NOMO-1 treated with dmso at 0.1 percent for 144 hours (cell line): Measurements from ENCODE around the gene DCAF4.
"Not testable (repeated sequence)": the region's sequence is repeated elsewhere in the genome, so short reads cannot be mapped to it uniquely, and the experiment has no call there.

Experiments used
- DNase-seq: peaks from one replicate; lab custom pipeline; 2025; ENCODE audit not compliant: unreplicated experiment; lab: John Stamatoyannopoulos, UW

The DCAF4 gene

GRCh38 chr14:72968316-72968715 lies 42.1 kb downstream of the DCAF4 start:
- DNase-seq = no peak

DNA sequence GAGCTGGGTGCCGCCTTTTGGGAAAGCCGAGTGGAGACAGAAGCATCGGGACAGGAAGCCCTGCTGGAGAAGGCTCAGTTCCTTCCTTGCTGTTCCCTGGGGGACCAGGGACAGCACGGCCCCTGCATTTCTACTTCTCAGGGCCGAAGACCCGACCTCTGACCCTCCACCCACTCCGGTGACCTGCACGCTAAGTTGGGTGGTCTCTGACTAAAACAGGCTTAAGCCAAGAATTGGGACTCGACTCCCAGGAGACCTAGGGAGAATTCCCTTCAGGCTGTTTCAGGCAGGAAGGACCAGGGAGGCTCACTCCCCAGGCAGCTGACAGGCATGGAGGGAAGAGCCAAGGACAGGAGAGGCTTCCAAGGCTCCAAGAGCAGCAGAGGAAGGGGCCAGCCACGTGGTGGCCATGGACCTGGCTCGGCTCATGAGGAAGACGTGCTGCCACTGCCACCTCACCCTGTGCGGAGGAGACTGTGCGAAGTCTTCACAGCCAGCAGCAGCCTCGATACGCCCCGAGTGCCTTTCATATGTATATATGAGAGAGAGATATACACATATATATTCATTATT lies 43.9 kb downstream of the DCAF4 start:
- no peak for DNase-seq

DNA sequence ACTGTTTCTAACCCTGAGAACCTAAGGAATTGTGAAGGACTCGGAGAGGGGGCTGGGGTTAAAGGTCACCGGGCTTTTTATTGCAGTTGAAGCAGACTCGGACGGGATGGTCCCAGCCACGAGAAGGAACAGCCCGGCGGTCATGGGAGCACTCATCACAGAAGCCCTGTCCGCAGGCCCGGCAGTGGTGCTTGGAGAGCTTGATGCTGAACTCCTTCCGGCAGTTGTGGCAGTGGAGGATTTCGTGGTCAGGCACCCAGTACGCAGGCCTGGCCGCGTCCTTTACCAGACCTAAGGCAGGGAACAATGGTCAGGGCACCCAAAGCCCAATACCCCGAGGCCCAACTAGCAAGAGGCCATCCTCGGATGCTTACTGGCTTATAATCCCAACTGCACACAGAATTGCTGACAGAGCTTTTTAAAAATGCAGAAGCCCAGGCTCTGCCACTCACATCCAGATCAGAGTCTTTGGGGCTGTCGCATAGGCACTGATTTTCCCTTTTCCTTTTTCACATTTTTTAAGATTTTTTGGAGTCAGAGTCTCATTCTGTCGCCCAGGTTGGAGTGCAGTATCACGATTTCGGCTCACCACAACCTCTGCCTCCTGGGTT lies 44.7 kb downstream of the DCAF4 start:
- DNase-seq = no peak

GRCh38 chr14:72974661-72975060 lies 48.4 kb downstream of the DCAF4 start:
- no peak for DNase-seq

GRCh38 chr14:72975770-72976169 lies 49.5 kb downstream of the DCAF4 start:
- DNase-seq = no peak

GRCh38 chr14:72978856-72979255 lies 52.6 kb downstream of the DCAF4 start:
- no peak for DNase-seq

GRCh38 chr14:72980863-72981262 lies 54.6 kb downstream of the DCAF4 start:
- DNase-seq = no peak

- no peak for DNase-seq
Observed at GRCh38 chr14:72982146-72982708, 56.0 kb downstream of the DCAF4 start.

DNA sequence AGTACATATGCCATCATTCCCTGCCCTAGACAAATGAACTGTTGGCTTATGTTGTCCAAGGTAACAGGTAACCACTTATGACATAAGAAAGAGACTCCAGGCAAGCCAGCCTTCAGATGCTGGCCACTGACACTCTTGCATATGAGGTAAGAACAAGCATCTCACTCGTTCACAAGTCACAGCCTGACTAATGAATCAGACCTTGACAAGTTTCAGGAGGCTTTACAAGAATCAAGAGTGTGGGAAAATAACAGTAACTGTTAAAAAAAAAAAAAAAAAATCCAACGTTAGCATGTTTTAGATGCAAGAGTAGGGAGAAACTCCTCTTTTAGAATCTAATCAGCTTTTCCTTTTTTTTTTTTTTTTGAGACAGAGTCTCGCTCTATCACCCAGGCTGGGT lies 60.0 kb downstream of the DCAF4 start:
- DNase-seq = no peak

DNA sequence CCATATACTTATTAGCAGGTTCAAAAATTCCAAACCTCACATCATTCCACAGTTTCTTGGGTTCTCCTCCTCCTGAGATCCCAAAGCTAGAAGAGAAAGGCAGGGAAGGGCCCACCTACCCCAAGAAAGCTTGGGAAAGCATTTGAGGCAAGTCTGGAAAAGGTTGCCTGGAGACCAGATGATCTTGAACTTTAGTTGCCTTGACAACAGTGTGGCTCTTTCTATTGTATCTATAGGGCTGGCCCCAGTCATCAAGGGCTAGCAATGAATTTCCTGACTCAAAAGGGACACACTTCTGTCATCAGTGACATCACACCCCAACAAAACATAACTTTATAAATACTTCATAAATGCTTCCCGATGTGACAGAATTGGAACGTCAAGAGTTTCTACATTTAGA lies 60.6 kb downstream of the DCAF4 start:
- no peak for DNase-seq

- no peak for DNase-seq
Observed at GRCh38 chr14:72990171-72990570, 63.9 kb downstream of the DCAF4 start.

GRCh38 chr14:72996916-72997315 lies 70.7 kb downstream of the DCAF4 start:
- no peak for DNase-seq

DNA sequence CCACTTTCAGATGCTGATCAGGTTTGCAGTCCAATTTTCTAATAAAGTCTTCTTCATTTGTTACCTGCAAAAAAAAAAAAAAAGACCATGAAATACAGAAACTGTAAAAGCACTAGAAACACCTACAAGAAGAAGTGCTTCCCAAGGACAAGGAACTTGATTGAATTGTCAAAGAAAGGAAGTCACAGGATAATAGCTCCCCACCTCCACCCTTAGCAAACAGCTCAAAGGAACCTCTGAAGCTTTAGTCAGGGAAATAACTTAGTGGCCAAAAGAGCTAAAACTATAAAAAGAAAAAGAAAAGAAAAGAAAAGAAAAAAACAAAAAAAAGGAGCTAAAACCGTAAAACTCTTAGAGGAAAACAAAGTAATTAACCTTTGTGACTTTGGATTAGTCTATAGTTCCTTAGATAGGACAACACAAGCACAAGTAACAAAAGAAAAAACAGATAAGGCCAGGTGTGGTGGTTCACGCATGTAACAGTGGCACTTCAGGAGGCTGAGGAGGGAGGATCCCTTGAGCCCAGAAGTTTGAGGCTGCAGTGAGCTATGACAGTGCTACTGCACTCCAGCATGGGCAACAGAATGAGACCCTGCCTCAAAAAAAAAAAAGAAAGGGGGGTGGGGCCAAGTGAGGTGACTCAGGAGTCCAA lies 72.1 kb downstream of the DCAF4 start:
- no peak for DNase-seq

- DNase-seq = no peak
Observed at GRCh38 chr14:72999316-72999715, 73.1 kb downstream of the DCAF4 start.

GRCh38 chr14:73000073-73000472 lies 73.8 kb downstream of the DCAF4 start:
- no peak for DNase-seq

- DNase-seq = no peak
Observed at GRCh38 chr14:73003681-73004080, 77.4 kb downstream of the DCAF4 start.

DNA sequence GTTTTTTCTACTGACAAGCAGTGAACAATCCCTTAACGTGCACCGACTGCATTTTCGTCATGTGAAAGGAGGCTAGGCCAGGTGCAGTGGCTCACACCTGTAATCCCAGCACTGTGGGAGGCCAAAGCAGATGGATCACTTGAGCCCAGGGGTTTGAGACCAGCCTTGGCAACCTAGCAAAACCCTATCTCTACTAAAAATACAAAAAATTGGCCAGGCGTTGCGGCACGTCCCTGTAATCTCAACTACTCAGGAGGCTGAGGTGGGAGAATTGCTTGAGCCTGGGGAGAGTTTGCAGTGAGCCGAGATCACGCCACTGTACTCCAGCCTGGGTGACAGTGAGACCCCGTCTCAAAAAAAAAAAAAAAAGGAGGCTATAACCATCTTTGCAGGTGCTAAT lies 78.4 kb downstream of the DCAF4 start:
- DNase-seq = not testable (repeated sequence)

DNA sequence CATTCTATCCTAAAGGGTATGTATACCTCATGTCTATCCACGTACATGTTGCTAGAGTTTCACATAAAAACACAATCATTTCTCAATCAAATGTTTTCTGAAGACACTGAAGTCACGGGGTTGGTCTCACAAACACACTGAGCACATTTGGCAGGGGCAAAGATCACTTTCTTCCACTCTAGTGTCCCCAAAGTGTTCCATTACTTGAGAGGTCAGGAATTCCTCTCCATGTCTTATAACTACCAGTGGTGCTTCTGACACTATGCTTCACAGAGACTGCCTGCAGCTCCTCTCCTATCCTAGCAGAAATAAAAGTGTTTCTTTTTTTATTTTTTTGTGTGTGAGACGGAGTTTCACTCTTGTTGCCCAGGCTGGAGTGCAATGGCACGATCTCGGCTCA lies 81.6 kb downstream of the DCAF4 start:
- DNase-seq = no peak

DNA sequence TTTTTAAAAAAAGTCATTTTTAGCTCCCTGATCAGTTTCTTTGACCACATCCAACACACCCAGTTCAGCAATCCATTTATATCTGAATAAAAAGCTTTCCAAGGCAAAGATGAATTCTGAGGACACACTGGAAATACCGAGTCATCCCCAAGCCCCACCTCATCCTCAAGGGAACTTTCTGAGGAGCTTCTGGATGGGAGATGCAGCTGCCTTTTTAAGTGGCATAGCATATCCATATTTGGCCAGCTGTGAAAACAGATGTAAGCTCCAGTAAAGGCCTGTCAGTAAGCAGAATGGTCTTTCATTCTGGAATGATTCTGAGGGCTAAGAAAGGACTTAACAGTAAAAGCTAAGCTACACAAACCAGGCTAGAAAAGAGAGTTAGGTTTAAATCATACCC lies 82.2 kb downstream of the DCAF4 start:
- DNase-seq = no peak
